ENCODE results near the gene GGACT.
"Not testable (repeated sequence)": the region's sequence is repeated elsewhere in the genome, so short reads cannot be mapped to it uniquely, and the experiment has no call there.

Gene GGACT

DNA sequence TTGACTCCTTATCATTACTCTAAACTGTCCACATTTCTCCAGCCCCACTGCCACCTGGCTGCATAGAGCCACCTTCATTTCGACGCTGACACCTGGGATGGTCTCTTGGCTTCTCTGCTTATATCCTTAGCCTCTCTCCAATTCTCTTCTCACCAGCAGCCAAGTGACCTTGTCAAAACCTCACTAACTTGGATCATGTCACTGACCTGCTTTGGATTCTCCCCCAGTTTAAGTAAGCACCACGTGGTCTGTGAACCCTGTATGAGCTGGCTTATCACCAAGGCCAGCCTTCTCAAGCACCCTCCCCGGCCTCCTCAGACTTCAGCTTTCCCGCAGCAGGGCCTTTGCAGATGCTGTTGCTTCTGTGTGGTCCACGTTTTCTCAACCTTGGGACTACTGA, 12.3 kb upstream of the GGACT start:
- no peak for DNase-seq

- DNase-seq, result no peak
Measured at GRCh38 chr13:100600461-100600860, 11.9 kb upstream of the GGACT start.

DNA sequence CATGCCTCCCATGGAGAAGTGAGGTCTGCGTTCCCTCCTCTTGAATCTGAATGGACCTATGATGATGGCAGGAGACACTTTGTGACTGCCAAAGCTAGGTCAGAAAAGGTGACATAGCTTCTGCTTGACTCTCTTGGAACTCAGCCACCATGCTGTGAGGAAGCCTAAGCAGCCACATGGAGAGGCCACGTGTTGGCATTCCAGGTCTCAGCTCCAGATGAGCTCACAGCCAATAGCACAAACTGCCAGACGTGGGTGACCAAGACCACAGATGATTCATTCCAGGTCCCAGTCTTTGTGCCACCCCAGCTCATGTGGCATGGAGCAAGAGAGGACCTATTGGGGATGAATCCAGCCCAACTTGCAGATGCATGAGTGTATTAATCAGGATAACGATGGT, 8.7 kb upstream of the GGACT start:
- DNase-seq, result no peak

GRCh38 chr13:100596516-100596915, 7.9 kb upstream of the GGACT start:
- DNase-seq, result no peak

DNA sequence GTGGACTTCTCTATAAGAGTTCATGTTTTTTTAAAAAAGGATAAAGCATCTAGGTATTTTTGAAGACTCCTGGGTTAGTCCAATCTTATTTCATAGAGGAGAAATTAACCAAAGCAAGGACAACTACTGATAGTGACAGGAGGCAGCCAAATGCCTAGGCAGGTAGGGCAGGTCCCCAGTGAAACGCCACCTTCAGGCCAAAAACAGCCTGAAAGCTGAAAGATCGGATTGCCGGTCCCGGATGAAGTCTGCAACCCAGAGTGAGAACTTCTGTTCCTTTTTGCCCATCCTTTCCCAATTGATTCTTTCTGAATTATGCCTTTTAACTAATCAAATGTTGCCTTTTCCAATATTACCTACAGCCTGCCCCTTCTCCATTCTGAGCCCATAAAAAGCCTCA, 6.1 kb upstream of the GGACT start:
- no peak for DNase-seq

- no peak for DNase-seq
Measured at GRCh38 chr13:100594255-100594654, 5.7 kb upstream of the GGACT start.

- no peak for DNase-seq
Measured at GRCh38 chr13:100589178-100589725, 663 bp upstream of the GGACT start.

DNA sequence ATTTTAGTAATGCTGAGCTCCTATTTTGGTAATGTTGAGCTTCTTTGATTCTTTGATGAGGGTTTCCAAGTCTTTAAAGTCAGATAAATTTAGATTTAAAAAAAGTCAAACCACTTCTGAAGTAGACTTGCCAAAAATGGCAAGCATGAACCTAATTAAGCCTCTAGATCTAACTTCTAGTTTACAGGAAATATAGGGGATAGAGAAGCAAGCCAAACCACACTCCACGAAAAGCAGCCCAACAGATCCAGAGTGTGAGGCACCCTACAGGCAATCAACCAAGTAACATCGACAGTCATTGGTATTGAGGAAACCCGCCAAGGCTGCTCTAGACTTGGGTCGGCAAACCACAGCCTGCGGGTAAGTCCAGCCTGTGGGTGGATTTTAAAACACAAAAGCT, 3.7 kb downstream of the GGACT start:
- no peak for DNase-seq

DNA sequence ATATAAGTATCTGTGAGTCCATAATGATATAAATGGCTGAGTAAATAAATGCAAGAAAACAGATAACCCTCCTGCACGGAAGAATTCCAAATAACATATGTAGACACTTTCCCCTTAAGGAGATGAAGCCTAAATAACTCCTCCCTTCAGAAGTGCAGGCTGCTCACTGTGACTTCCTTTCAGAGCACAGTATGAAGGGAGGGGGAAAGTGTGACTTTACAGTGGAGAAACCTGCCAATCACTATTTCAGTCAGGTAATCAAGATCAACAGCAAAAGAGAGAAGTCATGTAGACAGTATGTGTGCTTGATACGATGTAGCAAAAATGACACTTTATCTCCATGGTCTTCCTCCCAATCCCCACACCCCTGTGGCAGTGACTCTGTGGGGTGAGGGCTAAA, 7.1 kb downstream of the GGACT start:
- DNase-seq, result no peak

DNA sequence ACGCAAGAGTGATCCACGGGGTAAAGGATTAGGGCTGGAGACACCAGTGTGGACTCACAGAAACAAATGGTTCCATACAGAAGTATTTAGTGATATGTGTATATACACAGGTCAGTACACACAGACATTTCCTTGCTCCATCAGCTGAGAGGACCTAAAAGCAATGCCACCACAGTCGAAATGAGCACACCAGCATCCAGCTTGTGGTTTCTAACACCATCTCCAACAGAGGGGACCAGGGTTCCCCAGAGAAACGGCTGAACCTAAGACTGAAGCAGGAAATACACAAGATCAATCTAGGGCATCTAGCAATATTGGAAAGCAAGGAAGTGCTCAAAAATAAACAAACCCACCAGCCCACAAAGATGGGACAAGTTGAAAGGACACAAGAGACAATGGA, 7.6 kb downstream of the GGACT start:
- DNase-seq, result no peak

GRCh38 chr13:100580045-100580444, 8.5 kb downstream of the GGACT start:
- DNase-seq, result no peak

- DNase-seq, result not testable (repeated sequence)
Measured at GRCh38 chr13:100577239-100577638, 11.3 kb downstream of the GGACT start.

- peak; percentile 86 to 91 (median 88) for DNase-seq
Measured at GRCh38 chr13:100573121-100573520, 15.5 kb downstream of the GGACT start.

DNA sequence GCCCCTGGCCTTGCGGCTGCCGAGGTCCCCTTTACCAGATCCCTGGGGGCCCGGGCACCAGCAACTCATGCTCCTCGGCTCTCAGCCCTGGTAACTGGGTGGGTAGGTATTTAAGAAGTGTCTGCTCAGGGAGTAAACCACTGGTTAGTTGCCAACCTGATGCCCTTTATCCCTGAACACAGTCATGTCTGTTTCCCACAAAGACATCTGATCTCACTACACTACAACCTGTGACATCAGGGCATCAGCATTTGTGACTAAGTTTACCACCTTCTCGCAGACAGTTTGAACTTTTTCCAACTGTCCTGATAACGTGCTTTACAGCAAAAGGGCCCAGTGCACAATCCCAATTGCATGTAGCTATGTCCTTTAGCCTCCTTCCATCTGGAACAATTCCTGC, 22.0 kb downstream of the GGACT start:
- no peak for DNase-seq

DNA sequence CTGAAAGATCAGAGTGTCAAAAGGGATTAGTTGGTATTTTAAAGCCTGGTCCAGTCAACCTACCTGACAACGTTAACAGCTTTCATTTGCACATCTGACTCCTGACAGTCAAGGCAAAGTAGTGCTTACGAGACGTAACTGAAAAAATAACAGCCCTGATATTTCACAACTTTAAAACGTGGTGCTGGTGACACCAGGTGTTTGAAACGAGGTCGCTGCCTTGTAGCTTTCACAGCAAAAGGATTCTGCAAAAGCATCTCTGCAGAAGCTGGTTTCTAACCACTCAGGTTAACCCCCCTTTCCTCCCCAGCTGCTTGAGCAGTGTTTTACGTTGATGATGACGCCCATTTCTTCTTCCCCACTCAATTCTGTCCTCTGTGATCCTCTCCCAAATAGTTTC, 23.3 kb downstream of the GGACT start:
- DNase-seq, result no peak

DNA sequence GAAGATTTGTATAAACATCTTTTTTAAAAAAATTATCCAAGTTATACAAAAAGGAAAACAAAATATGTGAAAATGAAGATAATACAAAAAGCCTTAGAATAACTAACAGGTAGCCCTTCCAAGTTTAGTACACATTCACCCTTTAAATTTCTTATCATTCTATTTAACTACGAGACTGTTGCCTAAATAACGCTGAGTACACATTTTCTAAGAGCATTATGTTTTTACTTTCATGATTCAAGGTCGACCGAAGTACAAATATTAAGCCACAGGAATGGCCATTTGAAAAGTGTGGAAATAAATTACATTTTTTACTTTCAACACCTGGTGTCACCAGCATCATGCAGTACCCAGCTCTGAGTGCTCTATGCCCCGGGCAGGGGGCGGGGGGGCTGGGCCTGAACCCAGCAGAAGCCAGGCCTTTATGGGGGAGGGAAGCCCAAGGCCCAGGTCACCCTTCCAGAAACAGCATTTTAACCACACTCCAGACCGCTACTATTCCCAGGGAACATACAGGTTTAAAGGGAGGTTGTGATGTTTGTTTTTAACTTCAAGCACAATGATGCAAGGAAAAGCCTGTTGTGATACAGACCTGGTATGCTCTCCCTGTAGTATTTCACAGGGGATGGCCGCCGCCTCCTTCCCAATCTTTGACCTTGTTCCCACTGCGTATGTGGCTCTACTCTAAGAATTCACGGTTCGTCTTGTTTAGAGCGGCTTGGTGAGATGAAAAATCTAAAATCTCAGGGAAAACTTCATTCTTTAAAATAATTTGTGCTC, 24.0 kb downstream of the GGACT start:
- no peak for DNase-seq

DNA sequence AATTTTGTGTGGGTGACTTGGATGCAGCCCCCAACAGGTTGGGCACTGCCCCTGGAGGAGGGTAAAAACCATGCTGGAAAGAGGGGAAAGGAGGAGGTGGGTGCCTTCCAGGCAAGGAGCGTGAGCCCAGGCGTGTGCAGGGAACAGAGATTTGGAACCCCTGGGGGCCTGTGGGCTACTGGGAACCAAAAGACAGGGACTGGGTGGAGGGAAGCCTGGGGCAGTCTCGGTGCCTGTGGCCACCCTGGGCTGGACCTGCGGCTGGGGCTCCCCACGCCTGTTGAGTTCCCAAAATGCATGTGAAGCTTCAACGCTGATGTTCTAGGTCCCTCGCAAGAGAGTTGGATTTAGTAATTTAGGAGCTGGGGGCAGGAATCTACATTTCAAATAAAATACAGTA, 24.8 kb downstream of the GGACT start:
- DNase-seq, result no peak

- DNase-seq, result no peak
Measured at GRCh38 chr13:100561599-100562204, 26.9 kb downstream of the GGACT start.

DNA sequence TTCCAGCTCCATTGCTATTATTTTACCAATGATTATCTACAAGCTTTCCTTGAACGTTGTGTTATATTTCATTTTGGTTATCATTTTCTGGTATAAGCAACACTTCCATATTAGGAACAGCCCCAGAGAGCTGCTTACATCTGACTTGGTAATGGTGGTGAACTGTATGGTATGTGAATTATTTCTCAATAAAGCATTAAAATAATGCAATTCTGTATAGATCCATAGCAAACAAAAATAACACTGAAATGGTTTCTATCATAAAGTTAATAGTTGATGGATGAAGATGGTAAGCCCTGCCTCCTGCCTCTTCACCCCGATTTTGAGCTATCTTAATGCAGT, 27.5 kb downstream of the GGACT start:
- no peak for DNase-seq

DNA sequence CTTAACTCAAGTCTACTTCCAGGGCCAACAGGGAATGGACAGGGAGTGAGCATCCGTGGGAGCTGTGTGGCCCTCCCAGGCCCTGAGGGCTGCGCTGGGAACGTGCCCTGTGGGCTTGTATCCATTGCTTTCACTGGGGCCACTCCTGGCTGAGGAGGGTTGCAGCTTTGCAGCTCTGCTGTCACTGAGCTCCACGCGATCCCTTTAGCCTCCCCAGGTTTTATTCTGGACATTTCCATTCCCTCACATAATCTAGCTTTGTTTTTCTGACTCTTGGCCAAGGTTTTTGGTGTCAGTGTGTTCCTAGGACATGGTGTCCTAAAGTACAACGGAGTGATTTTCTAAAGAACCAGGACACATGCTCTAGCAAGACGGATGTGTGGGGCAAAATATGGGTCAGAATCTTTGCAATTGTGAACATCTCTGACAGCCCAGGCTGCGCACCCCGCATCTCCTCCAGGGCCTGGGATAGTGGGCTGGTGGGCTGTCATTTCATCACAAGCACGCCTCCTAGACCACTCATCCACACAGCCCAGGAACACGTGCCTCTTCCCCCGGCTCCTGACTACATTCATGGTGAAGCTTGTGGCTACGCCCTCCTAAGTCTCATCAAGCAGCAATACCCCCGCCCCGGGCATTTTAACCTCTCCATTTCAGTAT, 28.0 kb downstream of the GGACT start:
- DNase-seq, result no peak

DNA sequence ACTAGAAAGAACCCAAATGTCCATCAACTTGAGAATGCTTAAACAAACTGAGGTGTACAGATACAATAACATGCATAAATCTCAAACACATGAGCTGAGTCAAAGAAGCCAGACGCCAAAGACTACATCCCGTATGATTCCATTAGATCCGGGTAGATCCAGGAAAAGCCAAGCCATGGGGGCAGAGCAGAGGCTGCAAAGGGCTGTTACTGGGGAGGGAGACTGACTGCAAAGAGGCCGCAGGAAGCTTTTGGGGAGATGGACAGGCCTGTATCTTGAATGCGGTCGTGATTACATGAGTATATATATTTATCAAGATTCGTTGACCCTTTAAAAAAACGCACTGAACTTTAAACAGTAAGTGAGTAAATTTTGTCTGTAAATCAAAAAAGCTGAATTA, 28.7 kb downstream of the GGACT start:
- no peak for DNase-seq

GRCh38 chr13:100552755-100553154, 35.8 kb downstream of the GGACT start:
- DNase-seq, result no peak

GRCh38 chr13:100549316-100549715, 39.3 kb downstream of the GGACT start:
- no peak for DNase-seq

DNA sequence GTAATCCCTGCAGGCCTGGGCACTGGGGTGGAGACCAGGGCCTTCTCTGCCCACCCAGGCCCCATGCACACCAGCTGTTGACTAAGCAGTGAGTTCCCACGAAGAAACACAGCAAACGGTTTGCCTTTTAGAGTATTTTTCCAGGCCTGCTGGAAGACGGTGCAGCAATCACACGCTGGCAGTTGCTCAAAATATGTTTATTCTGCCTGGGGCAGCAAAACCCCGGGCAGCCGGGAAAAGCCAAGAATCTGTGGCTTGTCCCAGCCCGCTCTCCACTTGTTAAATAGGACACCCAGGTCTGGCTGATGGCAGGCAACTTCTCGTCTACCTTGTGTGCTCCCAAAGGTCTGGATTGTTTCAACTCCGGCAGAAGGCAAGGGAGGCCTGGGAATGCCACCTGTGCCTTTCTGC, 40.8 kb downstream of the GGACT start:
- DNase-seq, result no peak
